ENCODE data around the gene LRP8.
"Not testable (repeated sequence)": the region's sequence is repeated elsewhere in the genome, so short reads cannot be mapped to it uniquely, and the experiment has no call there.

LRP8 gene

GRCh38 chr1:53207726-53208125 lies 120.1 kb downstream of the LRP8 start:
- no peak for DNase-seq (ENCODE audit: low read depth)

GRCh38 chr1:53206735-53207379 lies 121.0 kb downstream of the LRP8 start:
- DNase-seq (ENCODE audit: low read depth): no peak

- not testable (repeated sequence) for DNase-seq (ENCODE audit: low read depth)
These were observed 121.7 kb downstream of the LRP8 start for GRCh38 chr1:53206083-53206685.

GRCh38 chr1:53205496-53205895 lies 122.4 kb downstream of the LRP8 start:
- not testable (repeated sequence) for DNase-seq (ENCODE audit: low read depth)

- DNase-seq (ENCODE audit: low read depth): no peak
These were observed 124.4 kb downstream of the LRP8 start for GRCh38 chr1:53203466-53203865.

GRCh38 chr1:53198241-53198651 lies 129.6 kb downstream of the LRP8 start:
- no peak for DNase-seq (ENCODE audit: low read depth)

GRCh38 chr1:53197291-53198200 lies 130.3 kb downstream of the LRP8 start:
- DNase-seq (ENCODE audit: low read depth): no peak

- peak; percentile 91 for DNase-seq (ENCODE audit: low read depth)
These were observed 131.2 kb downstream of the LRP8 start, which contains the start of gene CPT2 for GRCh38 chr1:53196485-53197290. CPT2 (plus strand) TSS chr1:53196824; CDS start chr1:53196944, 120 bp downstream.

GRCh38 chr1:53196017-53196484 lies 131.8 kb downstream of the LRP8 start:
- no peak for DNase-seq (ENCODE audit: low read depth)

- no peak for DNase-seq (ENCODE audit: low read depth)
These were observed 132.4 kb downstream of the LRP8 start for GRCh38 chr1:53195246-53196016.

All from stimulated activated CD8-positive, alpha-beta memory T cell treated with anti-CD3 and anti-CD28 coated beads, Interleukin-4, amount 100 ng/mL, for 24 hours (primary cell).